PC-3 (cell line): Measurements from ENCODE around the gene GNA15. TPM values are rescaled to one million over a fixed set of nuclear protein-coding genes. Genes with fewer than 3 reads are reported as not detected.
A peak's percentile ranks its signal among the peaks of the same experiment; 100 is the strongest.

Experiments
- ATAC-seq: fragments of 200-7000 bp; cut with Tn5 transposase; 2 replicates; pipeline ENCODE4 v1.9.1; 2020; ENCODE audit warnings: mild to moderate bottlenecking, moderate library complexity
- BruUV-seq: library from RNA; stranded (reverse); fragments of 400-500 nt; replicated peaks from 2 replicates; lab custom pipeline; 2021; lab: Mats Ljungman, UMichigan
- CTCF ChIA-PET: fragments of 300-600 bp; sonication (Branson Sonifier 250); formaldehyde crosslinking; loops from one replicate; lab custom pipeline; 2022; ENCODE audit warnings: antibody characterized with exemption; lab: Charles Lee
- POLR2A ChIA-PET: fragments of 300-600 bp; sonication (Branson Sonifier 250); formaldehyde crosslinking; loops from one replicate; lab custom pipeline; 2022; ENCODE audit warnings: antibody characterized with exemption; ENCODE audit not compliant: unreplicated experiment; lab: Charles Lee
- DNase-seq: peaks from one replicate; pipeline ENCODE4 v3.0.0-alpha.2; 2015
- H2AFZ ChIP-seq: fragments of 300-600 bp; sonication (generic); 2 replicates; pipeline ENCODE4 v1.6.0; 2016; ENCODE audit warnings: antibody characterized with exemption, low read length
- H3F3A ChIP-seq: fragments of 300-600 bp; sonication (generic); one replicate; pipeline ENCODE4 v1.6.0; 2017; ENCODE audit warnings: antibody characterized with exemption, low read length, control low read depth, mild to moderate bottlenecking; ENCODE audit not compliant: unreplicated experiment
- H3K27ac ChIP-seq: fragments of 300-600 bp; sonication (generic); 2 replicates; pipeline ENCODE4 v1.5.1; 2016; ENCODE audit warnings: mild to moderate bottlenecking, low read length
- H3K27me3 ChIP-seq: fragments of 300-600 bp; sonication (generic); 2 replicates; pipeline ENCODE4 v1.6.1; 2016; ENCODE audit warnings: low read length, mixed read lengths
- H3K36me3 ChIP-seq: fragments of 300-600 bp; sonication (generic); 2 replicates; pipeline ENCODE4 v1.6.1; 2016; ENCODE audit warnings: low read depth, mixed run types, low read length, mixed read lengths
- H3K4me1 ChIP-seq: fragments of 300-600 bp; sonication (generic); 2 replicates; pipeline ENCODE4 v1.5.1; 2016; ENCODE audit warnings: low read length; ENCODE audit not compliant: insufficient read depth
- H3K4me2 ChIP-seq: fragments of 300-600 bp; sonication (generic); 2 replicates; pipeline ENCODE4 v1.6.0; 2016; ENCODE audit warnings: low read length
- H3K4me3 ChIP-seq: fragments of 300-600 bp; sonication (generic); 2 replicates; pipeline ENCODE4 v1.5.1; 2016; ENCODE audit warnings: mild to moderate bottlenecking, low read length, mixed read lengths
- H3K79me2 ChIP-seq: fragments of 300-600 bp; sonication (generic); 2 replicates; pipeline ENCODE4 v1.6.1; 2017; ENCODE audit warnings: low read length, mixed read lengths
- H3K9ac ChIP-seq: fragments of 300-600 bp; sonication (generic); 2 replicates; pipeline ENCODE4 v1.6.0; 2016; ENCODE audit warnings: mild to moderate bottlenecking, low read length
- H3K9me2 ChIP-seq: fragments of 300-600 bp; sonication (generic); replicated peaks from 2 replicates; pipeline ENCODE4 v1.6.1; 2016; ENCODE audit warnings: mixed run types, low read length, mixed read lengths
- H3K9me3 ChIP-seq: fragments of 300-600 bp; sonication (generic); 2 replicates; pipeline ENCODE4 v1.6.1; 2016; ENCODE audit warnings: low read length, mixed read lengths
- H4K20me1 ChIP-seq: fragments of 300-600 bp; sonication (generic); 2 replicates; pipeline ENCODE4 v1.6.1; 2016; ENCODE audit warnings: low read length, mixed read lengths
- CTCF ChIP-seq: fragments of 300-600 bp; sonication (generic); conservative IDR thresholded peaks from 2 replicates; pipeline ENCODE4 v1.5.1; 2017; ENCODE audit warnings: antibody characterized with exemption, low read depth, mild to moderate bottlenecking, low read length
- EZH2 ChIP-seq: fragments of 300-600 bp; sonication (generic); IDR thresholded peaks from one replicate; pipeline ENCODE4 v1.6.1; 2017; ENCODE audit warnings: antibody characterized with exemption, mild to moderate bottlenecking, low read length; ENCODE audit not compliant: unreplicated experiment
- EZH2phosphoT487 ChIP-seq: fragments of 300-600 bp; sonication (generic); IDR thresholded peaks from 2 replicates; pipeline ENCODE4 v1.6.1; 2018; ENCODE audit warnings: mild to moderate bottlenecking, antibody characterized with exemption, low read length, borderline replicate concordance
- intact Hi-C: fragments of 100-400 bp; cut with micrococcal nuclease; formaldehyde crosslinking; loops from 2 replicates; pipeline ENCODE4 v1.9.0; 2023
- total RNA-seq: library from RNA; depleted of rRNA; stranded (reverse); fragments of >200 nt; gene quantifications from 2 replicates; pipeline ENCODE4 v1.2.3, GENCODE V29; 2014

The GNA15 gene
- total RNA-seq, 1 experiment from 2014 or later = not detected

GRCh38 chr19:3175781-3176714 is 40.2 kb downstream of the GNA15 start:
- Histone ChIP-seq H3K9me3 (no peaks in the 10 kb centered on the region), H3K79me2 (no peaks in the 10 kb centered on the region), H3K9ac (peak overlapping the region; percentile 87), H4K20me1 (no peaks in the 10 kb centered on the region), H3K4me3 (peak overlapping the region; percentile 27; the same call in 1 of the 2 replicates), H3K36me3 (no peaks in the 10 kb centered on the region), H2AFZ (no peak overlapping the region), H3K27ac (peak overlapping the region; percentile 98), H3K9me2 (no peaks in the 10 kb centered on the region), H3K4me2 (peak overlapping the region; percentile 77), H3F3A (no peaks in the 10 kb centered on the region), H3K27me3 (no peaks in the 10 kb centered on the region), H3K4me1 (peaks cover 30% of the 10 kb centered on the region)
- BruUV-seq = TSS peak; percentile 99
- TF ChIP-seq EZH2phosphoT487 = no peak
- ATAC-seq = peak; percentile 48
- DNase-seq = peak; percentile 91
- CTCF ChIA-PET = no interaction called here
- POLR2A ChIA-PET = interaction anchor here (0.6 to 0.7 kb wide), 2 partner anchors 34 to 39 kb away, joined by 3 to 4 read pairs; no protein-coding TSS in a partner anchor
- intact Hi-C loops = no loop called here

GRCh38 chr19:3176715-3177501 is 41.1 kb downstream of the GNA15 start:
- TSS peak; percentile 62 for BruUV-seq
- Histone ChIP-seq H3K4me1 (peaks cover 24% of the 10 kb centered on the region), H3K9me3 (no peaks in the 10 kb centered on the region), H4K20me1 (no peaks in the 10 kb centered on the region), H3K27ac (peak overlapping the region; percentile 98), H3K36me3 (no peaks in the 10 kb centered on the region), H2AFZ (no peak overlapping the region), H3K9ac (peak overlapping the region; percentile 87), H3K9me2 (no peaks in the 10 kb centered on the region), H3F3A (no peaks in the 10 kb centered on the region), H3K4me2 (peak overlapping the region; percentile 77), H3K79me2 (no peaks in the 10 kb centered on the region), H3K27me3 (no peaks in the 10 kb centered on the region), H3K4me3 (peak overlapping the region; percentile 27; the same call in 1 of the 2 replicates)
- ChIA-PET CTCF (no interaction called here), POLR2A (no interaction called here)
- intact Hi-C loops = no loop called here
- TF ChIP-seq EZH2 = no peak
- TF ChIP-seq CTCF = no peak
- no peak for TF ChIP-seq EZH2phosphoT487
- ATAC-seq (peak; percentile 98), DNase-seq (peak; percentile 86)

GRCh38 chr19:3178377-3178972 is 42.6 kb downstream of the GNA15 start, which contains the start of gene S1PR4:
Gene S1PR4 (plus strand): TSS chr19:3178769. CDS start chr19:3178793, 24 bp downstream.
- Histone ChIP-seq H3K4me3 (no peak within 1 kb of the TSS), H3K27ac (peak within 1 kb of the TSS; percentile 98; the same call in 1 of the 2 replicates), H4K20me1 (no peaks in the 10 kb centered on the region), H3K9me2 (no peaks in the 10 kb centered on the region), H3K9ac (peak within 1 kb of the TSS; percentile 87; the same call in 1 of the 2 replicates), H3K36me3 (no peaks in the 10 kb centered on the region), H3K79me2 (no peaks in the 10 kb centered on the region), H3F3A (no peaks in the 10 kb centered on the region), H3K4me2 (no peak within 1 kb of the TSS), H2AFZ (no peak within 1 kb of the TSS), H3K4me1 (peaks cover 20% of the 10 kb centered on the region), H3K27me3 (no peaks in the 10 kb centered on the region), H3K9me3 (no peaks in the 10 kb centered on the region)
- ChIA-PET CTCF (no interaction called here), POLR2A (no interaction called here)
- no peak for TF ChIP-seq EZH2phosphoT487
- no peak for TF ChIP-seq EZH2
- no peak for TF ChIP-seq CTCF
- DNase-seq = no peak
- intact Hi-C loops = no loop called here
- no TSS peak for BruUV-seq
- ATAC-seq = no peak
